Osteoblast (primary cell): ENCODE measurements around the gene GALNT2. TPM values are rescaled to one million over a fixed set of nuclear protein-coding genes. Genes with fewer than 3 reads are reported as not detected.
A peak's percentile ranks its signal among the peaks of the same experiment; 100 is the strongest.

Source experiments
- DNase-seq: peaks from one replicate; pipeline ENCODE4 v3.0.0; 2011; ENCODE audit warnings: low spot score, mixed read lengths; ENCODE audit not compliant: insufficient read length; ENCODE audit errors: missing footprints
- H2AFZ ChIP-seq: 2 replicates; pipeline ENCODE4 v1.6.0; 2011; ENCODE audit warnings: mild to moderate bottlenecking, low read length
- H3K27ac ChIP-seq: 2 replicates; pipeline ENCODE4 v1.5.1; 2011; ENCODE audit warnings: mild to moderate bottlenecking, low read depth, low read length, moderate library complexity
- H3K27me3 ChIP-seq: 2 replicates; pipeline ENCODE4 v1.6.0; 2012; ENCODE audit warnings: mild to moderate bottlenecking, control low read depth, inconsistent platforms, low read length, moderate library complexity; ENCODE audit not compliant: insufficient read depth
- H3K36me3 ChIP-seq: 2 replicates; pipeline ENCODE4 v1.5.1; 2011; ENCODE audit warnings: mild to moderate bottlenecking, low read length, control low read depth, moderate library complexity; ENCODE audit not compliant: insufficient read depth
- H3K4me1 ChIP-seq: 2 replicates; pipeline ENCODE4 v1.5.1; 2011; ENCODE audit warnings: mild to moderate bottlenecking, low read length, control low read depth, moderate library complexity; ENCODE audit not compliant: insufficient read depth
- H3K4me2 ChIP-seq: 2 replicates; pipeline ENCODE4 v1.6.0; 2011; ENCODE audit warnings: mild to moderate bottlenecking, low read length; ENCODE audit not compliant: insufficient read depth
- H3K4me3 ChIP-seq: fragments of 200-600 bp; sonication (generic); 3 replicates; pipeline ENCODE4 v1.5.1; 2012; ENCODE audit warnings: mild to moderate bottlenecking, low read length, inconsistent platforms; ENCODE audit not compliant: insufficient read depth
- H3K79me2 ChIP-seq: 2 replicates; pipeline ENCODE4 v1.6.0; 2012; ENCODE audit warnings: mild to moderate bottlenecking, low read length, control low read depth, inconsistent platforms; ENCODE audit not compliant: insufficient read depth
- H3K9me3 ChIP-seq: 2 replicates; pipeline ENCODE4 v1.5.1; 2011; ENCODE audit warnings: low read depth, low read length, control low read depth
- H4K20me1 ChIP-seq: 2 replicates; pipeline ENCODE4 v1.6.0; 2012; ENCODE audit warnings: mild to moderate bottlenecking, low read length, control low read depth; ENCODE audit not compliant: insufficient read depth
- total RNA-seq: library from RNA; depleted of rRNA; stranded (reverse); fragments of >200 nt; gene quantifications from 2 replicates; pipeline ENCODE4 v1.2.3, GENCODE V29; 2012
- TF ChIP-seq, protein P1 (sequence below): IDR thresholded peaks from 2 replicates; pipeline ENCODE4 v1.5.1; 2011; ENCODE audit warnings: mild to moderate bottlenecking, low read depth, low read length, moderate library complexity; ENCODE audit errors: extremely low read depth

The GALNT2 gene
- total RNA-seq, 1 donor: 83.2 TPM

DNA sequence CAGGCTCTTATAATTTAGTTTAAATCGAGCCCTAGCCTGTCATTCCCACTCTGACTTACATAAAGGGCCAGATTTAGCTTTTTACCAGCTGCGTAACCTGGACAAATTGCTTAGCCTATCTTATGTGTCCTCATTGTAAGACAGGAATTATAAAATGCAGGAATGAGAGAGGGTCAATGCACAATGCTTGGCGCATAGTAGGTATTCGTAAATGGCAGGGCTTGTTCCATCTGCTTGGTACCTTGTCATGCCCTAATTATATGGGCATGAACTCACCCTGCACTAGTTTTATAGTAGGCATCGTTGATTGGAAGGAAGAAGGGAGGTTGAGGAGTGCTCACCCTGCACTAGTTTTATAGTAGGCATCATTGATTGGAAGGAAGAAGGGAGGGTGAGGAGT lies 108.8 kb downstream of the GALNT2 start:
- Histone ChIP-seq H3K9me3 (no peaks in the 10 kb centered on the region), H3K27me3 (no peaks in the 10 kb centered on the region), H3K36me3 (peaks cover 9% of the 10 kb centered on the region), H4K20me1 (peaks cover 40% of the 10 kb centered on the region), H3K4me2 (no peak overlapping the region), H3K4me3 (no peak overlapping the region), H3K4me1 (peaks cover 31% of the 10 kb centered on the region), H2AFZ (no peak overlapping the region), H3K27ac (no peak overlapping the region), H3K79me2 (peaks cover 67% of the 10 kb centered on the region)
- TF ChIP-seq, protein P1, sequence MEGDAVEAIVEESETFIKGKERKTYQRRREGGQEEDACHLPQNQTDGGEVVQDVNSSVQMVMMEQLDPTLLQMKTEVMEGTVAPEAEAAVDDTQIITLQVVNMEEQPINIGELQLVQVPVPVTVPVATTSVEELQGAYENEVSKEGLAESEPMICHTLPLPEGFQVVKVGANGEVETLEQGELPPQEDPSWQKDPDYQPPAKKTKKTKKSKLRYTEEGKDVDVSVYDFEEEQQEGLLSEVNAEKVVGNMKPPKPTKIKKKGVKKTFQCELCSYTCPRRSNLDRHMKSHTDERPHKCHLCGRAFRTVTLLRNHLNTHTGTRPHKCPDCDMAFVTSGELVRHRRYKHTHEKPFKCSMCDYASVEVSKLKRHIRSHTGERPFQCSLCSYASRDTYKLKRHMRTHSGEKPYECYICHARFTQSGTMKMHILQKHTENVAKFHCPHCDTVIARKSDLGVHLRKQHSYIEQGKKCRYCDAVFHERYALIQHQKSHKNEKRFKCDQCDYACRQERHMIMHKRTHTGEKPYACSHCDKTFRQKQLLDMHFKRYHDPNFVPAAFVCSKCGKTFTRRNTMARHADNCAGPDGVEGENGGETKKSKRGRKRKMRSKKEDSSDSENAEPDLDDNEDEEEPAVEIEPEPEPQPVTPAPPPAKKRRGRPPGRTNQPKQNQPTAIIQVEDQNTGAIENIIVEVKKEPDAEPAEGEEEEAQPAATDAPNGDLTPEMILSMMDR: no peak
- no peak for DNase-seq

DNA sequence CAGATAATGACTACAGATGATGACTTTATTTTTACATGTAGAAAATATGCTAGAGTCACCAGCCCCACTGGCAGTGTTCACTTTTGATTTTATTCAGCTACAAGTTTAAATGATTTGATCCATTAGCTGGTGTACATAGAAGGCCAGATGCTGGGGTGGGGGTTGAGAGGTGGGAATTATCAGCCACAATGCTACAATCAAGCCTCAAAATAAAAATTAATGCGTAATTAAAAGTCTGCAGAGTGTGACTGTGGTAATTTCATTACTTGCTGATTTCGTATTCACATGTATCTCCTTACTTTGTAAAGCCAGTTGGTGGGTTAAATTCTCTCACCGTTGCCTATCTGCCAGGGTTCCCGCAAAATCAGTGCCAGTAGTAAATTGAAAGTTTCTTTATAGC lies 109.3 kb downstream of the GALNT2 start:
- no peak for DNase-seq
- Histone ChIP-seq H4K20me1 (peaks cover 40% of the 10 kb centered on the region), H3K27ac (no peak overlapping the region), H3K79me2 (peaks cover 70% of the 10 kb centered on the region), H3K4me1 (peaks cover 26% of the 10 kb centered on the region), H3K27me3 (no peaks in the 10 kb centered on the region), H3K9me3 (no peaks in the 10 kb centered on the region), H3K36me3 (peaks cover 9% of the 10 kb centered on the region), H3K4me3 (no peak overlapping the region), H2AFZ (no peak overlapping the region), H3K4me2 (peak overlapping the region; percentile 48)
- TF ChIP-seq, protein P1: no peak

DNA sequence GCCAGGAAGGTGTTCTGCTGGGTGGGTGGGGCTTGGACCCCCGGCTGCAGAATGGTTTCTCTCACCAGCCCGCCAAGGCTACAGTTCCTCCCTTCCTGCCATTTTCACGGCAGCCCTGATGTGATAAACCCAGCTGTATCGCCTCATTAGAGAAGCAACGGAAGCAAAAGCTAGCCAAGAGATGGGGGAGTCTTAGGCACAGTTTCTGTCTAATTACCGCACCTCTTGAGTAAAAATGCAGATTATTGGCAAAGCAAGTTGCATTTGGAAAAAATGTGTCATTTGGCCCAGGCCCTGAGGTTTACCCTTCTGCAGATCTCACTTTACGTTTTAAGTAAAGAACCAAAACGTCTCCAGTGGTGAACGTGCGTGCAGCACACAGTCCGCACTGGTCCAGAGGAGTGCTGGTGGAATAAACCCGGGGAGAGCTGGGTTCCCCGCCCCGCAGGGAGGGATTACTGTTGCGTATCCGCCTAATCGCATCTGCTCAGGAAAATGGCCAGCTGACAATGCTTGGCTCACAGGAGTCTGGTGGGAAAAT lies 109.9 kb downstream of the GALNT2 start:
- H3K9me3 ChIP-seq: no peaks in the 10 kb centered on the region
- H3K4me1 ChIP-seq: peaks cover 20% of the 10 kb centered on the region
- H3K36me3 ChIP-seq: peaks cover 9% of the 10 kb centered on the region
- no peak overlapping the region for H3K27ac ChIP-seq
- no peaks in the 10 kb centered on the region for H3K27me3 ChIP-seq
- TF ChIP-seq, protein P1: no peak
- peaks cover 74% of the 10 kb centered on the region for H3K79me2 ChIP-seq
- peak overlapping the region; percentile 48 for H3K4me2 ChIP-seq
- H4K20me1 ChIP-seq: peaks cover 39% of the 10 kb centered on the region
- H3K4me3 ChIP-seq: no peak overlapping the region
- DNase-seq: no peak
- no peak overlapping the region for H2AFZ ChIP-seq

DNA sequence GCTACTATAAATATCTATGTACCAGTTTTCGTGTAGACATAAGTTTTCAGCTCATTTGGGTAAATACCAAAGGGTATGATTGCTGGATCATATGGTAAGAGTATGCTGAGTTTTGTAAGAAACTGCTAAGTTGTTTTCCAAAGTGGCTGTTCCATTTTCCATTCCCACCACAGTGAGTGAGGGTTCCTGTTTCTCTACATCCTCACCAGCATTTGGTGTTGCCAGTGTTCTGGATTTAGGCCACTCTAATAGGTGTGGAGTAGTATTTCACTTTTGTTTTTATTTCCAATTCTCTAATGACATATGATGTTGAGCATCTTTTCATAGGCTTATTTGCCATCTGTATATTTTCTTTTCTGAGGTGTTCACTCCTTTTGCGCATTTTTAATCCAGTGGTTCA lies 112.2 kb downstream of the GALNT2 start:
- Histone ChIP-seq H3K79me2 (peaks cover 63% of the 10 kb centered on the region), H3K36me3 (peaks cover 9% of the 10 kb centered on the region), H3K4me3 (no peak overlapping the region), H3K4me1 (peaks cover 4% of the 10 kb centered on the region), H4K20me1 (peaks cover 27% of the 10 kb centered on the region), H3K27ac (no peak overlapping the region), H3K9me3 (no peaks in the 10 kb centered on the region), H2AFZ (no peak overlapping the region), H3K4me2 (no peak overlapping the region), H3K27me3 (no peaks in the 10 kb centered on the region)
- DNase-seq: no peak
- TF ChIP-seq, protein P1: no peak
